CD4-positive, alpha-beta T cell (primary cell): ENCODE results near the gene ANKZF1. TPM values are rescaled to one million over a fixed set of nuclear protein-coding genes. Genes with fewer than 3 reads are reported as not detected.

Experiments used
- ATAC-seq: fragments of 200-7000 bp; cut with Tn5 transposase; one replicate; pipeline ENCODE4 v1.10.0; 2022; ENCODE audit warnings: mild to moderate bottlenecking; ENCODE audit not compliant: poor library complexity
- CTCF ChIA-PET: fragments of 350-600 bp; sonication (Branson Sonifier 250); formaldehyde crosslinking; loops from one replicate; lab custom pipeline; 2021; ENCODE audit warnings: antibody characterized with exemption, inconsistent platforms; lab: Charles Lee
- POLR2A ChIA-PET: fragments of 350-600 bp; sonication (Branson Sonifier 250); formaldehyde crosslinking; loops from one replicate; lab custom pipeline; 2021; ENCODE audit warnings: antibody characterized with exemption, inconsistent platforms; lab: Charles Lee
- DNase-seq, 14 experiments: peaks; one replicate each; pipeline ENCODE4 v3.0.0-alpha.2; 2013 to 2020; ENCODE audit warnings: mixed read lengths in 2 of 14
- H3K27ac ChIP-seq, 2 donors: one replicate each; pipeline versions ENCODE4 v1.5.1 to v1.7.0; 2013; ENCODE audit warnings: low read length in 2 of 2, low read depth in 1 of 2, mild to moderate bottlenecking in 1 of 2
- H3K27me3 ChIP-seq, 2 experiments: 1 replicate in 1 of 2; 2 replicates in 1 of 2; pipeline versions ENCODE4 v1.6.1 to v1.7.0; 2013; ENCODE audit warnings: low read length in 2 of 2, control low read depth in 1 of 2, mild to moderate bottlenecking in 1 of 2, moderate library complexity in 1 of 2; ENCODE audit not compliant: insufficient read depth in 2 of 2, control insufficient read depth in 1 of 2
- H3K36me3 ChIP-seq: one replicate; pipeline ENCODE4 v1.6.1; 2013; ENCODE audit warnings: low read length, control low read depth; ENCODE audit not compliant: insufficient read depth
- H3K4me1 ChIP-seq: one replicate; pipeline ENCODE4 v1.6.1; 2013; ENCODE audit warnings: low read length, control low read depth; ENCODE audit not compliant: insufficient read depth
- H3K4me3 ChIP-seq: one replicate; pipeline ENCODE4 v1.5.1; 2013; ENCODE audit warnings: mild to moderate bottlenecking, low read length, moderate library complexity
- H3K9me3 ChIP-seq, 2 experiments: 1 replicate in 1 of 2; 2 replicates in 1 of 2; pipeline versions ENCODE4 v1.6.1 to v1.7.0; 2013; ENCODE audit warnings: low read length in 2 of 2, mild to moderate bottlenecking in 2 of 2, control low read depth in 1 of 2, moderate library complexity in 1 of 2; ENCODE audit not compliant: control insufficient read depth in 1 of 2, insufficient read depth in 1 of 2
- H3K27ac Mint-ChIP-seq: one replicate; pipeline ENCODE4 v1.8.0; 2020; ENCODE audit warnings: mixed read lengths
- H3K27me3 Mint-ChIP-seq: one replicate; pipeline ENCODE4 v1.8.0; 2021; ENCODE audit warnings: mixed read lengths
- H3K36me3 Mint-ChIP-seq: one replicate; pipeline ENCODE4 v1.8.0; 2021; ENCODE audit warnings: low read depth, mixed read lengths
- H3K4me1 Mint-ChIP-seq: one replicate; pipeline ENCODE4 v1.8.0; 2021; ENCODE audit warnings: low read depth, mixed read lengths
- H3K4me3 Mint-ChIP-seq: one replicate; pipeline ENCODE4 v1.8.0; 2020; ENCODE audit warnings: mild to moderate bottlenecking, mixed read lengths
- H3K9me3 Mint-ChIP-seq: one replicate; pipeline ENCODE4 v1.8.0; 2020; ENCODE audit warnings: mixed read lengths
- CTCF ChIP-seq: fragments of 200-600 bp; IDR thresholded peaks from one replicate; pipeline ENCODE4 v1.8.0; 2022; ENCODE audit warnings: antibody characterized with exemption, mild to moderate bottlenecking
- intact Hi-C, 2 experiments: fragments of 100-400 bp; cut with DNase I in 1 of 2; cut with micrococcal nuclease in 1 of 2; formaldehyde crosslinking; loops; one replicate each; pipeline versions ENCODE4 v1.15.1 to v1.9.0; 2023 to 2025; cut with DNase I, micrococcal nuclease
- total RNA-seq, 174 experiments: library from RNA in 2 of 174; stranded (reverse) in 2 of 174; gene quantifications; one replicate each; pipeline ENCODE4 v1.2.3 and lab custom pipeline; 2021 to 2026

Gene ANKZF1
- total RNA-seq, 2 experiments from 2014 or later = 128 to 135 TPM

DNA sequence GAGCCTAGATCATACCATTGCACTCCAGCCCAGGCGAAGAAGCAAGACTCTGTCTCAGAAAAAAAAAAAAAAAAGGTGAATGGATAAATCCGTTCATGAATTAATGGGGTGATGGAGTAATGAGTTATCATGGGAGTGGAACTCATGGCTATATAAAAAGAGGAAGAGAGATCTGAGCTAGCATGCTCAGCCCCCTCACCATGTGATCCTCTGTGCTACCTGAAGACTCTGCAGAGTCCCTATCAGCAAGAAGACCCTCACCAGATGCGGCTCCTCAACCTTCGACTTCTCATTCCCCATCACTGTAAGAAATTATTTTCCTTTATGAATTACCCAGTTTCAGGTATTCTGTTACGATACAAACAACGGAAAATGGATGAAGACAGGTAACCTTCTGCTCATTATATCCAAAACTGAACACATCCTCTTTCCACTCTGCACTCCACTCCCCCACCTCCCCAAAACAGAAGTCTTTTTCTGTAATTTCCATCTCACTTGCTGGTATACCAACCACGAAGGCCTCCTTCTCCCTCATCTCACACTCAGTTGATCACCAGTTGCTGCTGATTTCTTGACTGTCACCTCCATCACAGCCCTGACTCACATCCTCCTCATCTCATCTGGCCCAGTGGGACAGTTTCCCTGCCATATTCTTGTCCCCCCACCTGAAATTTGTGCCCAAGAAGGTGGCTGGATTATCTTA lies 42.7 kb upstream of the ANKZF1 start:
- TF ChIP-seq CTCF = no peak
- peaks cover 21% of the 10 kb centered on the region for H3K4me1 Mint-ChIP-seq
- Histone ChIP-seq H3K9me3 (no peaks in the 10 kb centered on the region), H3K36me3 (peaks cover 29% of the 10 kb centered on the region), H3K4me3 (no peak overlapping the region), H3K27ac (no peak overlapping the region), H3K4me1 (peaks cover 14% of the 10 kb centered on the region), H3K27me3 (no peaks in the 10 kb centered on the region)
- H3K4me3 Mint-ChIP-seq = no peak overlapping the region
- no peak for DNase-seq
- ChIA-PET CTCF (interaction anchor here (0.6 kb wide), 1 partner anchor 17 kb away, joined by 3 read pairs; no protein-coding TSS in a partner anchor), POLR2A (no interaction called here)
- H3K27ac Mint-ChIP-seq = no peak overlapping the region
- no peaks in the 10 kb centered on the region for H3K27me3 Mint-ChIP-seq
- peaks cover 43% of the 10 kb centered on the region for H3K36me3 Mint-ChIP-seq
- H3K9me3 Mint-ChIP-seq = no peaks in the 10 kb centered on the region
- intact Hi-C loops = no loop called here
- ATAC-seq = no peak

DNA sequence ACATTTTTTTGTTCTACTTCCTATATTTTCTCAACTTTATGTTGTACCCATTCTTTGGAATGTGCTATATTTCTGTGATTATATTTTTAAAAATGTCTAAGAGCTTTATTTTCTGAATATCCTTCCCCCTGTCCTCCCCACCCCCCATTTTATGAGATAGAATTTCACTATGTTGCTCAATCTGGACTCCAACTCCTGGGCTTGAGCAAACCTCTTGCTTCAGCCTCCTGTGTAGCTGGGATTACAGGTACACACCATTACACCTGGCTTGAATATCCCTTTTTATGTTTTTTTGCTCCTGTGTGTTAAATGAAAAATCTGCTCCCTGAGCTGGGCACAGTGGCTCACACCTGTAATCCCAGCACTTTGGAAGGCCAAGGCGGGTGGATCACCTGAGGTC lies 32.2 kb upstream of the ANKZF1 start:
- ChIA-PET POLR2A (interaction anchor here (0.9 to 3.8 kb wide), 4 partner anchors 9 to 21 kb away, joined by 3 to 17 read pairs (median 5); partner anchors contain the start of genes CNPPD1 and ZFAND2B), CTCF (no interaction called here)
- Histone ChIP-seq H3K27me3 (peaks cover 0 to 2% of the 10 kb centered on the region in 2 experiments), H3K4me1 (peaks cover 6% of the 10 kb centered on the region), H3K27ac (no peak overlapping the region), H3K9me3 (peaks cover 0 to 3% of the 10 kb centered on the region in 2 experiments), H3K36me3 (no peaks in the 10 kb centered on the region), H3K4me3 (no peak overlapping the region)
- TF ChIP-seq CTCF = no peak
- peaks cover 6% of the 10 kb centered on the region for H3K27me3 Mint-ChIP-seq
- DNase-seq (no peak), ATAC-seq (no peak)
- no peak overlapping the region for H3K4me3 Mint-ChIP-seq
- H3K27ac Mint-ChIP-seq = no peak overlapping the region
- intact Hi-C loops = no loop called here
- H3K36me3 Mint-ChIP-seq = no peaks in the 10 kb centered on the region
- H3K4me1 Mint-ChIP-seq = peaks cover 7% of the 10 kb centered on the region
- no peaks in the 10 kb centered on the region for H3K9me3 Mint-ChIP-seq

DNA sequence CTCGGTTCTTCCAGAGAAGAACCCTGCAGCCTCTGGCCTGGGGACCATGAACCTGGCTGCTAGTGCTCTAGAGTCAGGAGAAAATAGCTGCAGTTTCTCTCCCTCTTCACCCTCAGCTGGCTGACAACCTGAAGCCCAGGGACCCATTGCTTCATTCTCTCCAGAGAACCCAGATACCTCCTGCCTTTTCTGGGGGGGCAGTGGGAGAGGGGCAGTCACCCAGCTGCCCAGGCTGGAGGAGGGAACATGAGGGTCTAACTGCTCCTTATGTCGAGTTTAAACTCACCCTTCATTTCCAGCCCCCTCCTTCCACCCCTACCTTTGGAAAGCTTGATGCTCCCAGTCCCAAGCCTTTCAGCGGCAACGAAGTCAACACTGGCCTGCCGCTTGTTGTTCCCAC lies 30.6 kb upstream of the ANKZF1 start:
- no peak for TF ChIP-seq CTCF
- H3K36me3 Mint-ChIP-seq = no peaks in the 10 kb centered on the region
- Histone ChIP-seq H3K4me1 (peaks cover 6% of the 10 kb centered on the region), H3K36me3 (no peaks in the 10 kb centered on the region), H3K9me3 (peaks cover 0 to 3% of the 10 kb centered on the region in 2 experiments), H3K27ac (no peak overlapping the region), H3K4me3 (no peak overlapping the region), H3K27me3 (peaks cover 0 to 2% of the 10 kb centered on the region in 2 experiments)
- H3K27me3 Mint-ChIP-seq = peaks cover 6% of the 10 kb centered on the region
- no peak overlapping the region for H3K4me3 Mint-ChIP-seq
- peaks cover 7% of the 10 kb centered on the region for H3K4me1 Mint-ChIP-seq
- ChIA-PET POLR2A (interaction anchor here (1.0 to 2.4 kb wide), 2 partner anchors 17 to 22 kb away, joined by 3 to 12 read pairs; partner anchors contain the start of gene CNPPD1), CTCF (interaction anchor here (0.9 kb wide), 1 partner anchor 28 kb away, joined by 4 read pairs; no protein-coding TSS in a partner anchor)
- DNase-seq = no peak
- no peak for ATAC-seq
- no peak overlapping the region for H3K27ac Mint-ChIP-seq
- no peaks in the 10 kb centered on the region for H3K9me3 Mint-ChIP-seq
- intact Hi-C loops = no loop called here
